Liver (tissue), 3 donors: ENCODE measurements around the gene RAPGEF1.

Experiments used
- CTCF ChIP-seq: fragments of 150-350 bp; IDR thresholded peaks from 2 replicates; pipeline ENCODE4 v1.5.1; 2017; ENCODE audit warnings: improper control_type of control experiment, low read depth, low read length; ENCODE audit not compliant: missing input control
- JUND ChIP-seq, 2 donors: IDR thresholded peaks; 2 replicates each; pipeline ENCODE4 v1.6.1; 2016; ENCODE audit warnings: antibody characterized with exemption in 2 of 2
- TAF1 ChIP-seq: conservative IDR thresholded peaks from 2 replicates; pipeline ENCODE4 v1.6.1; 2016; ENCODE audit warnings: antibody characterized with exemption, mild to moderate bottlenecking
- donor health status: healthy.
- donor health status: healthy.

- TF ChIP-seq TAF1 (no peak), JUND (IDR thresholded peaks at IDR 0.05) (peak; percentile 97 to 98), CTCF (no peak)
Measured at GRCh38 chr9:131735238-131736128, 4.4 kb downstream of the RAPGEF1 start.
